ENCODE results near the gene TPST2. TPM values are rescaled to one million over a fixed set of nuclear protein-coding genes. Genes with fewer than 3 reads are reported as not detected.

Gene TPST2
- total RNA-seq, 4 donors from 2014 or later = 27.2 to 40.6 (median 32.5) TPM

- 56 to 100% methylated on average over 2 to 3 of the region's 3 CpGs for WGBS, 2 donors
- Histone ChIP-seq H3K36me3 (peaks cover 3 to 81% (median 9%) of the 10 kb centered on the region in 3 donors), H3K27me3 (no peaks in the 10 kb centered on the region), H3K4me3 (no peak overlapping the region), H3K9me3 (no peaks in the 10 kb centered on the region), H3K27ac (no peak overlapping the region), H3K4me1 (peaks cover 0 to 12% (median 5%) of the 10 kb centered on the region in 3 donors)
- DNase-seq = no peak
- TF ChIP-seq, protein P1, sequence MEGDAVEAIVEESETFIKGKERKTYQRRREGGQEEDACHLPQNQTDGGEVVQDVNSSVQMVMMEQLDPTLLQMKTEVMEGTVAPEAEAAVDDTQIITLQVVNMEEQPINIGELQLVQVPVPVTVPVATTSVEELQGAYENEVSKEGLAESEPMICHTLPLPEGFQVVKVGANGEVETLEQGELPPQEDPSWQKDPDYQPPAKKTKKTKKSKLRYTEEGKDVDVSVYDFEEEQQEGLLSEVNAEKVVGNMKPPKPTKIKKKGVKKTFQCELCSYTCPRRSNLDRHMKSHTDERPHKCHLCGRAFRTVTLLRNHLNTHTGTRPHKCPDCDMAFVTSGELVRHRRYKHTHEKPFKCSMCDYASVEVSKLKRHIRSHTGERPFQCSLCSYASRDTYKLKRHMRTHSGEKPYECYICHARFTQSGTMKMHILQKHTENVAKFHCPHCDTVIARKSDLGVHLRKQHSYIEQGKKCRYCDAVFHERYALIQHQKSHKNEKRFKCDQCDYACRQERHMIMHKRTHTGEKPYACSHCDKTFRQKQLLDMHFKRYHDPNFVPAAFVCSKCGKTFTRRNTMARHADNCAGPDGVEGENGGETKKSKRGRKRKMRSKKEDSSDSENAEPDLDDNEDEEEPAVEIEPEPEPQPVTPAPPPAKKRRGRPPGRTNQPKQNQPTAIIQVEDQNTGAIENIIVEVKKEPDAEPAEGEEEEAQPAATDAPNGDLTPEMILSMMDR (IDR thresholded peaks at IDR 0.05) = no peak
- no peak for TF ChIP-seq POLR2A (IDR thresholded peaks at IDR 0.05)
- intact Hi-C loops (cut with DNase I) = no loop called here
These were observed 62.8 kb downstream of the TPST2 start for GRCh38 chr22:26527167-26527566.

DNA sequence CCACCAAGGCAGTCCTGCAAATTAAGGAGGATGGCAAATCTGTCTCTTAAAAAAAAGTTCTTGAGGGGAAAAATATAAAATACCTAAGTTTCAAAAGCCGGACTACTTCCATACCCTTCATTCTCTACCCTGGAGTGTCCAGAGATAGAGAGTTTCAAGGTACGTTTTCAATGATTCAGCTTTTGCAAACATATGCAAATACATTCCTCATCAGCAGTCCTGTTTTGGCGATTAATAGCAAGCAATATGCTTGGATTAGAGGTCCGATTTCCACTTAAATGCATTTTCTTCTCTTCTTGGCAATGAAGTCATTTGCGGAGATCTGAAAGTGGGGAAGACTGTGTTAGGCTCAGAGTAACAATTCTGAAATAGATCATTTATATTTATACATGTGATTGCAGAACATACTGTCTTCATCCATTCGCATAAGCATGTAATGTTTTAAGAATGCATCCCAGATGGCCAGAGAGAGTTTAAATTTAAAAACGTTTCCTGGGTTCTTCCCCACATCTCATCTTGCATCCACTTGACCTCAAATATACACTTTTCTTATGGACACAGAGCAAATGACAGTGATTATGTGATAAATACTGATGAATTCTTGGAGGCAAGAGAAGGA lies 63.9 kb downstream of the TPST2 start:
- Histone ChIP-seq H3K4me1 (peaks cover 0 to 12% (median 5%) of the 10 kb centered on the region in 3 donors), H3K27ac (no peak overlapping the region), H3K9me3 (no peaks in the 10 kb centered on the region), H3K27me3 (no peaks in the 10 kb centered on the region), H3K36me3 (peaks cover 0 to 70% (median 9%) of the 10 kb centered on the region in 3 donors), H3K4me3 (no peak overlapping the region)
- DNase-seq = no peak
- intact Hi-C loops (cut with DNase I) = no loop called here
- 77 to 81% methylated on average over 7 of the region's 7 CpGs for WGBS, 2 donors
- TF ChIP-seq, protein P1 (IDR thresholded peaks at IDR 0.05) = no peak
- no peak for TF ChIP-seq POLR2A (IDR thresholded peaks at IDR 0.05)

GRCh38 chr22:26524870-26525269 lies 65.1 kb downstream of the TPST2 start:
- H3K9me3 ChIP-seq = no peaks in the 10 kb centered on the region
- TF ChIP-seq POLR2A (IDR thresholded peaks at IDR 0.05) = no peak
- TF ChIP-seq, protein P1 (IDR thresholded peaks at IDR 0.05) = no peak
- H3K4me3 ChIP-seq = no peak overlapping the region
- intact Hi-C loops (cut with DNase I) = no loop called here
- H3K27ac ChIP-seq = no peak overlapping the region
- peaks cover 0 to 10% (median 4%) of the 10 kb centered on the region in 3 donors for H3K4me1 ChIP-seq
- WGBS, 2 donors = 90 to 94% methylated on average over 4 of the region's 4 CpGs
- no peaks in the 10 kb centered on the region for H3K27me3 ChIP-seq
- DNase-seq = no peak
- peaks cover 0 to 62% (median 9%) of the 10 kb centered on the region in 3 donors for H3K36me3 ChIP-seq

GRCh38 chr22:26522592-26522991 lies 67.3 kb downstream of the TPST2 start:
- intact Hi-C loops (cut with DNase I) = no loop called here
- Histone ChIP-seq H3K4me3 (no peak overlapping the region), H3K4me1 (no peaks in the 10 kb centered on the region), H3K27ac (no peak overlapping the region), H3K36me3 (peaks cover 0 to 48% (median 5%) of the 10 kb centered on the region in 3 donors), H3K9me3 (no peaks in the 10 kb centered on the region), H3K27me3 (no peaks in the 10 kb centered on the region)
- no peak for TF ChIP-seq POLR2A (IDR thresholded peaks at IDR 0.05)
- TF ChIP-seq, protein P1 (IDR thresholded peaks at IDR 0.05) = no peak
- 88 to 92% methylated on average over 4 of the region's 4 CpGs for WGBS, 2 donors
- no peak for DNase-seq

DNA sequence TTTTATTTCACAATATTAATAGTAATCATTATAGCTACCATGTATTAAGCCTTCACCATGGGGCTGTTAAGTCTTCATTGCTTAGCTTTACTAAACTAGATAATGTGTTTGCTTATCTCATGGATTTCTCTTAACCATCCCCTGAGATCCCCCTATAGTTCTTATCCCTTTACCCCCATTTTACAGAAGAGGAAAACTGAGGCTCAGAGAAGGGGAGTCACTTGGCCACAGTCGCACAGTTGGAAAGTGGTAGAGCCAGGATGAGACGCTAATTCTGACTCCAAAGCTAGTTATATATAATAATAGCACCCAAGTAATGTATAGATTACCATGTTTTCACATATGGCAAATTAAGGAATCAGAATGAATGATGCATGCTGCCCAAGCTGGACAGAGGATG lies 67.9 kb downstream of the TPST2 start:
- 88 to 96% methylated on average over 2 of the region's 2 CpGs for WGBS, 2 donors

More for the DNA sequence above, 67.9 kb downstream of the TPST2 start:
- H3K4me1 ChIP-seq = no peaks in the 10 kb centered on the region
- peaks cover 0 to 42% (median 0%) of the 10 kb centered on the region in 3 donors for H3K36me3 ChIP-seq
- TF ChIP-seq POLR2A (IDR thresholded peaks at IDR 0.05) = no peak
- TF ChIP-seq, protein P1 (IDR thresholded peaks at IDR 0.05) = no peak
- H3K4me3 ChIP-seq = no peak overlapping the region
- intact Hi-C loops (cut with DNase I) = no loop called here
- no peak overlapping the region for H3K27ac ChIP-seq
- no peaks in the 10 kb centered on the region for H3K27me3 ChIP-seq
- no peak for DNase-seq
- H3K9me3 ChIP-seq = no peaks in the 10 kb centered on the region

Measured in esophagus squamous epithelium (tissue), 5 donors.